ENCODE data around the gene CENPP. TPM values are rescaled to one million over a fixed set of nuclear protein-coding genes. Genes with fewer than 3 reads are reported as not detected.

The CENPP gene
- 1 to 10 TPM; 1.1 to 1.2 TPM for total RNA-seq

GRCh38 chr9:92325269-92325990 is at the start of gene CENPP, which contains the start of gene NOL8:
TSS of gene CENPP (plus strand) at chr9:92325953.
TSS of gene NOL8 (minus strand) at chr9:92325350. CDS start at chr9:92324161, 1,189 bp downstream.
- Histone ChIP-seq H3K27me3 (no peaks in the 10 kb centered on the region), H3K9me3 (no peaks in the 10 kb centered on the region), H3K4me3 (peak within 1 kb of the TSS; percentile 75 to 80), H3K36me3 (peaks cover 13% of the 10 kb centered on the region), H3K4me1 (peaks cover 0 to 23% of the 10 kb centered on the region in 2 donors), H3K27ac (peak within 1 kb of the TSS; percentile 92 to 96)
- TF ChIP-seq CTCF (IDR thresholded peaks at IDR 0.05), result no peak
- peak; percentile 91 for DNase-seq (ENCODE audit: low spot score)

- Histone ChIP-seq H3K4me1 (no peaks in the 10 kb centered on the region), H3K27me3 (no peaks in the 10 kb centered on the region), H3K27ac (no peak overlapping the region), H3K36me3 (peaks cover 80% of the 10 kb centered on the region), H3K4me3 (no peak overlapping the region), H3K9me3 (no peaks in the 10 kb centered on the region)
- TF ChIP-seq CTCF (IDR thresholded peaks at IDR 0.05), result no peak
- DNase-seq (ENCODE audit: low spot score), result no peak
Measured at GRCh38 chr9:92276331-92277032, 49.3 kb upstream of the CENPP start.

GRCh38 chr9:92278110-92278509 is 47.6 kb upstream of the CENPP start:
- no peak for DNase-seq (ENCODE audit: low spot score)
- no peaks in the 10 kb centered on the region for H3K27me3 ChIP-seq
- peaks cover 83% of the 10 kb centered on the region for H3K36me3 ChIP-seq
- no peaks in the 10 kb centered on the region for H3K4me1 ChIP-seq
- H3K27ac ChIP-seq, result no peak overlapping the region
- no peak overlapping the region for H3K4me3 ChIP-seq
- H3K9me3 ChIP-seq, result no peaks in the 10 kb centered on the region
- TF ChIP-seq CTCF (IDR thresholded peaks at IDR 0.05), result no peak

GRCh38 chr9:92279302-92279701 is 46.5 kb upstream of the CENPP start:
- TF ChIP-seq CTCF (IDR thresholded peaks at IDR 0.05), result no peak
- Histone ChIP-seq H3K27me3 (no peaks in the 10 kb centered on the region), H3K36me3 (peaks cover 84% of the 10 kb centered on the region), H3K4me1 (no peaks in the 10 kb centered on the region), H3K9me3 (no peaks in the 10 kb centered on the region), H3K27ac (no peak overlapping the region), H3K4me3 (no peak overlapping the region)
- DNase-seq (ENCODE audit: low spot score), result no peak

- no peak for TF ChIP-seq CTCF (IDR thresholded peaks at IDR 0.05)
- H3K27me3 ChIP-seq, result no peaks in the 10 kb centered on the region
- DNase-seq (ENCODE audit: low spot score), result no peak
- H3K4me1 ChIP-seq, result peaks cover 0 to 18% of the 10 kb centered on the region in 2 donors
- peaks cover 23% of the 10 kb centered on the region for H3K36me3 ChIP-seq
- no peak overlapping the region for H3K27ac ChIP-seq
- no peak overlapping the region for H3K4me3 ChIP-seq
- H3K9me3 ChIP-seq, result no peaks in the 10 kb centered on the region
Measured at GRCh38 chr9:92289708-92290390, 35.9 kb upstream of the CENPP start.

Measured in right atrium auricular region (tissue), 2 donors.